ENCODE data around the gene ADARB2. TPM values are rescaled to one million over a fixed set of nuclear protein-coding genes. Genes with fewer than 3 reads are reported as not detected.
"Not testable (repeated sequence)": the region's sequence is repeated elsewhere in the genome, so short reads cannot be mapped to it uniquely, and the experiment has no call there.

The ADARB2 gene
- total RNA-seq, 1 donor from 2014 or later = not detected

DNA sequence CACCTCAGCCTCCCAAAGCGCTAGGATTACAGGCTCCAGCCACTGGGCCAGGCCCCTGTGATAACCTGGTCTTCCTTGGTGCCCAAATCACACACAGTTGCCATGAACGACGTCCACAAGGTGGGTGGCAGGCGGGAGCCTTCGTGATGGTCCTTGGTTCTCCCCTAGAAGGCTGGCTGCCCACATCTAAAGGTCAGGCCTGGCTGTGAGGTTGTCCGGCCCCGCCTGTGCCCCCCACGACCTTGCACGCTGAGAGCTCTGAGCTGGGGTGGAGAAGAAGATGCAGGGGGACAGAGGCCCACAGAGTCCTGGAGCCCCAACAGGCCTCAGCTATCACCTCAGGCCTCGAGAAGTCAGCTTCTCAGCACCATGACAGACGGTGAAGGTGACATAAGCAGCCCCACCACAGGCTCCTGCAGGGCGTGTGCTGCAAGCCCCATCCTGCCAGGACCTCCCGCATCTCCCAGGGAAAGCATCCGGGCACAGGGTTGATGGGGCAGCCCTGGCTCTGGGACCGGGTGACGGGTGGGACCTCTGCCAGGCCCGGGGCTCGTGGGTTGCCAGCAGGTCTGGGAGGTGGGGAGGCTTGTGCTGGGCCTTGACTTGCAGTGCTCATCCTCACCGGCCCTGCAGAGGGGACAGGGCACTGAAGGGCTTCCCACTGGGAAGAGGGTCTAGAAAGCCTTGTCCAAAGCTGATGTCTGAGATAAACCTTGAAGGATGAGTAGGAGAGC lies 463.8 kb downstream of the ADARB2 start:
- DNase-seq = no peak

DNA sequence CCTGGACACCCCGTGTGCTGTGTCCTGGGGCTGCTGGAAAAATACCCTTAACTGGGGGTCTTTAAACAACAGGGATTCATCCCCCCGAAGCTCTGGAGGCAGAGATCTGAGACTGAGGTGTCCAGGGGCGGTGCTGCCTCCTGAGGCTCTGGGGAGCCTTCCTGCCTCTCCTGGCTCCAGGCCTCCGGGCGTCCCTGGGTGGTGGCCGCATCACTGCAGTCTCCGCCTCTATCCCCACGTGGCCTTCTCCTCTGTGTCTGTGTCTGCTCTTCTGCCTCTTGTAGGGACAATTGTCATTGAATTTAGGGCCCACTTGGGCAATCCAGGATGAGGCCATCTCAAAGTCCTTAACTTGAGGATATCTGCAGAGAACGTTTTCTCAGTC lies 464.6 kb downstream of the ADARB2 start:
- no peak for DNase-seq

DNA sequence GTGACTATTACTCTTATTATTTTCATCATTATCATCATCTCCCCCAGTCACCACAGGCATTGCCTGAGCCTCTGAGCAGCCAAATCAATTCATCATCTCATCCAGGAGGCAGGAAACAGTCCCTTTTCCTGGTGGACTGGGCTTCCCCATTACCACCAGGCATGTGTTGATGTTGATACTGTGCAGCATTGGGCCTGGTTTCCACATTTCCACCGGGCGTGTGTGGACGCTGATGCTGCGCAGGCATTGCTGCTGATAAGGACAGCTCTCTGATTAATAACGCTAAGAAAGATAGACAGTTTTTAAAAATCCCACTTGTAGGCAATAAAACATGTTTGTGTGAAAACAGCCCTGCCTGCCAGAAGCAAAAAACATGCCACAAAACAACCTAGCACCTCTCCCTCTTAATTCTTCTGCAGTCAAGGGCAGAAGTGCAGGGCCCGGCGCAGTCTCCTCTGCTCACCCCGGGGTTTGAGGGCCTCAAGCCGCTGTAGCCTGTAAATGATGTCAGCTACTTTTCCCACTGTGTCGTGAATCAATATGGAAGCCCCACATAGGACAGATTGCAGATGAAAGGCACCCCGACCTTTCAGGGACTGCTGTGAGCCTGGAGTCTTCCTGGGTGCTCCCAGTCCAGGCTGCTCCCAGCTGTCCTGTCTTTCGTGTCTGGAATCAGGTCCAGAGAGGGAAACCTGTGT lies 465.1 kb downstream of the ADARB2 start:
- no peak for DNase-seq

DNA sequence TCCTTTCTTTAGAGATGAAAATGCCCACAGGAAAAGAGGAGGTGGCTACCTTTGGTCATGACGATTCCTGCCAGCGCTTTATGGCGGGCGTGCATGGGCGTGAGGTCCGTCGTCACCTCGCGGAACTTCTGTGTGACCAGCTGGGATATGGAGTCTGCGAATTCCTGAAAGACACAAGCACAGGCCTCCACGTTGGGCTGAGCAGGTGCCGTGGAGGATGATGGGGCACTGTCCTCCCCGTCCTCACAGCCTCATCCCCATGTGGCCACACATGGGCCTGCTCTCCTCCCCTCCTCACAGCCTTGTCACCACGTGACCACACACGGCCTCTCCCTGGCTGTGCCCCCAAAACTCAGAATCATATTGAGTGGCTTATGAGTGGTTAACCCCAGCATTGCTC lies 466.4 kb downstream of the ADARB2 start:
- DNase-seq = no peak

DNA sequence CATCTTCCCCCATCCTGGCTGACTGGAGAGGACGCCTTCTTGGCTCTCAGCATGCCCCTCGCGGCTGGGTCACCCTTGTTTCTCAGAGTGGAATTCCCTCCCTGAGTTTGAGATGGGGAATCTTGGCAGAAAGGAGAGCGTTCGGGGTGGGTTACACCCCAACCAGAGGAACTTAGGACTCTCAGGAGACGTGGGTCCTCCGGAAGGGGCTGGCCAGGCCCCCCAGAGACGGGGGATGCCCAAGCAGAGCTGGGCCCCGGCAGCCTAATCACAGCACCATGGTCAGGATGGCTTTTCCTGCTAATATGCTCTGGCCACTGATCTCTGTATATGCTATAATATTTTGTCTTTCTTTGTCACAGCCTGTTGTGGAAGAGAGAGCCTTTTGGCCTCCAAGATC lies 466.8 kb downstream of the ADARB2 start:
- DNase-seq = no peak

DNA sequence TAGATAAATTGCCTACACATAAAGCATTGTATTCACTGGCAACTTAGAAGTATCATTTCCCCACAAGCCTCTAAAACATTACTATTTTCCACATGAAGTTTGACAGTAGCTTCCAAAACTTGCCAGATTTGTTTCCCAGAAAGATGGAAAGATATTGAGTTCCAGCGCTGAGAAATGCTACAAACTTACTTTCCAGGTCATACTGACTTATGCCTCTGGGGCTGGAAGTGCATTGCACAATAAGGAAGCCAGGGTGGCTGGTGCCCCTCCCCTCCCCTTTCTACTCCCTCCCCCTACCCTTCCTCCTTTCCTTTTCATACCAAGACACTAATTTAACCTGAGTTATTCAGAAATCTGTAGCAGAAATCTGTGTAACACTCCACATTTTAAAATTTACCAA lies 468.5 kb downstream of the ADARB2 start:
- DNase-seq = no peak

DNA sequence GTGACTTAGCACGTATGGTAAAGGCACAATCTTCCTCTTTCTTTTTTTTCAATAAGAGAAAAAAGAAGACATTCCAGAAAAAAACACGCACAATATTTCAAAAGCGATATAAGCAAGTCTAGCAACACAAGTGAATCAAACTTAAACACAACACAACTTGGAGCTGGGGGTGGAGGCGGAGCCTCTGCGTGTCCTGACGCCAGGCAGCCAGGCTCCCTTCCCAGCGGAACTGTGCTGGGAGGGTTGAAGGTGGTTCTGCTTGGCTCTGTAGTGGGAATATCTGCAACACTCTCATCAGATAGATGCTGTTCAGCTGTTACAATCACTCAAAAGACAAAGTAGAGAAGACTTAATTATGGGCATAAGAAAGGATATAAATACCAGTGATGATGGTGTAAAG lies 469.8 kb downstream of the ADARB2 start:
- DNase-seq = no peak

DNA sequence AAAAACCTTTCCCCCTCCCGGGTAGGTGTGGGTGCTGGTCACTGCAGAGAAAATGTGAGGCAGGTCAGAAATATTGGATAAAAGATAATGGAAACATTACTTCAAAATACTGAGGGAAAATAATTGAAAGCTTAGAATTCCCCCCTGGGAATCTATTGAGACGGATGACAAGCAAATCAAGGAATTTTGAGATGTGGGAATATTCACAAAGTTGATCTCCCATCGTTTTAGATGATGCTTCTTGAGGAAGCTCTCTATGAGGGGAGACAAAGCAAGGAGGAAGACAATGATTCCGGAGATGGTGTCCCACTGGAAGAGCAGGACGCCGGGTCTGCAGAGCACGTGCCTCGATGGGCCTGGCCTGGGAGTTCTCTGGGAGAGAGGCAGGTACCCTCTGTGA lies 470.2 kb downstream of the ADARB2 start:
- DNase-seq = no peak

DNA sequence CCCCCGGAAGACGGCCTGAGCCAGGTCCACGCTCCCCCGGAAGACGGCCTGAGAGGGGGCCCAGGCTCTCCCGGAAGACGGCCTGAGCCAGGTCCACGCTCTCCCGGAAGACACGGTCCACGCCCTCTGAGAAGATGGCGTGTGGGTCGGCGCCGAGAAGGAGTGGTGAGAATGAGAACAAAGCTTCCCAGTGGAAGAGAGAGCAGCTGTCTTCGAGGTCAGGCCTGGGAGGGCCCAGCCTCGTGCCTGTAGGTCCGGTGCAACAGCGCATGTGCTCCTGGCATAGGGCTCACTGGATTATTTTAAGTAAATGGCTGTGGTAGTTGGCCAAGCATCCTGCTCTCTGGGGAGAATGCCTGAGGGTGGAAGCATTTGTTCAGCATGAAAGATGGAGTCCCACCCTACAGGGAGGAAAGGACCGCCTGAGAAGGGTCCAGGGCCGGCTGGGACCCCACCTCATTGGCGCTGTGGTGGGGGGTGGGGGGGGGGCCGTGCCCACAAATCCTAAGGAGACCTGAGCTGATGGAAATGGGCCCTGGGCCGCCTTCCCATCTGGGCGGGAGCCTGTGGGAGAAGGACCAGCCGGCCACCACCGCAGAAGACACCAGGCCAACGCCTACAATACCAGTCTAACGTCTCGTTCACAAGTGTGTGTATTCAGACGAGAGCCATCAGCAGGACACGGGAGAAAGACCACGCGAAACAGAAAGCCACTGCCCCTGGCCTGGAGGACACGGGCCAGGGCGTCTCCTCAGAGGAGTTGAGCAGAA lies 471.1 kb downstream of the ADARB2 start:
- DNase-seq = no peak

DNA sequence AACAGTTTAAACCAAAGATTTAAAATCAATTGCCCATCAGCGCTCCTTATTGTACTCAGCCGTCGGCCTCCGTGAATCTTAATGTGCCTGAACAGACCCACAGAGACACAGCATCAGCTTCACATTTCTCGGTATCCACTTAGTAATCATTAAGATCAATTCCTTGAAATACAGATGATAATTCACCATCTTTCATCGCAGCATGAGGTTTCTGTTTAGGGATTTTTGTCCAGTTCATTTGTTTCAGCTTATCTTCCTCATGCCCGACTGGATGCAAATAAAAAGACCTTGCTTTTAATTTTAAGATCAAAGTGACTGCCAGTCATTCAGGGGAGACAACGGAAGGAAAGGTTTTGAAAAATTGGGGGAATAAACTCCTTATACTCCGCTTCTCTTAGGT lies 473.3 kb downstream of the ADARB2 start:
- DNase-seq = no peak

DNA sequence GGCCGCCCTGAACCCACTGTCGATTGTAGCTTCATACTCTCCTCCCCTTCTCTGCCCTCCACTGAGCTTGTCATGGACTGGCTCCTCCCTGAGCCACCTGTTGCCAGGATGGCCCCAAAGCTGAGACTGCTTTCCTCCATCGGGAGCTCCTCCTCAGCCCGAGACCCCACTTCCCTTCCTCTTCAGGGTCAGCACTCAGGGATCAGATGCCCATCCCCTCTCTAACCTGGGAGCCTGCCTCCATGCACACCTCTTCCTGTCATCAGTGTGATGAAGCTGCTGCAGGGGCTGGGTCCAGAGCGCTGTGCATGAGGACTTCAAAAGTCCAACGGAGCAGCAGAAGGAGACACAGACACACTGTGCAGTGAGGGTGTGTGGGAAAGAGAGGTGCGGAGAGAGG lies 480.1 kb downstream of the ADARB2 start:
- DNase-seq = no peak

DNA sequence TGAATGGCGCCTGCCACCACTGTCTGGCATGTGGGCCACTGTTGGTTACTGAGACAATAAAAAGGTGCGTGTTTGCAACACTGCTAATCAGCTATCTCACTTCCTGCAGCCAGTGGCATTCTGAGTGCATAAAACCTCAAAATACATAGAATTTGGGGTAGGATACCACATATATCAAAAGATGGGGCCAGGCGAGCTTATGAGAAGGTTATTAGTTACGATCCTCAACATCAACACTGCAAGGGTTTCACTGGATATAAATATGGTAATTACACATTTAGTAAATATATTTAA lies 480.9 kb downstream of the ADARB2 start:
- no peak for DNase-seq

DNA sequence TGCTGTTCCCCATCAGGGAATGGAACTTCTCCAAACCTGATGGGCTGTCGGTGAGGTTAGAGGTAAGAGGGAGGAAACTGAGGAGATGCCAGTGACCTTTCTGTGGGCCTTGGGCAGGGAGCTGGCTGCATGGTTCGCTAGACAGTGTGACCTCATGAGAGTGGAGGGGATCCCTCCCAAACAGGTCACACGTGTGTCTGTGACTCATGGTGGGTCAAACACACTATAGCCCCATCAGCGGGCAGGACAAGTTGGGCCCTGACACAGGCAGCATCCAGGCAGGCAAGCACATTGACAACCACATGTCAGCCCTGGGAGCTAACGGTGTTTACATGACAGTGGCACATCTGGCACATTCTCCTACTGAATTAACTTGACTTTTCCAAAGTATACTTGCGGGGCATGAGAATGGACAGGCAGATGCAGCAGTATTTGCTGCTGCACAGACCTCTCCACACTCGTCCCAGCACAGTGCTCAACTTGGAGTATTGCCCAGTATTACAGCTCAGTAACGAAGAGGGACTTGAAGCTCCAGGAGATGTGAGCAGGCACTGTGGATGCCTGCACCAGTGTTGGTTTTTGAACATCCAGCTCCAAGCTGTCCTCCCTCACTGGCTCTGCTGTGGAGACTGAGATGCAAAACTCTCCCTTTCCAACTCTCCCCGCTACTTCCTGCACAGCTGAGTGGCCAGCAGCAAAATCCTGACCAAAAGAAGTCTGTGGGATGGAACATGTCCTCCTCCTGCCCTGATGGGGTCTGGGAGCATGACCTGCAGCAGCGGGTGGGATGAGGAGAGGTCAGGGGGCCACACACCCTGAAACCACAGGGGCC lies 481.5 kb downstream of the ADARB2 start:
- DNase-seq = no peak

DNA sequence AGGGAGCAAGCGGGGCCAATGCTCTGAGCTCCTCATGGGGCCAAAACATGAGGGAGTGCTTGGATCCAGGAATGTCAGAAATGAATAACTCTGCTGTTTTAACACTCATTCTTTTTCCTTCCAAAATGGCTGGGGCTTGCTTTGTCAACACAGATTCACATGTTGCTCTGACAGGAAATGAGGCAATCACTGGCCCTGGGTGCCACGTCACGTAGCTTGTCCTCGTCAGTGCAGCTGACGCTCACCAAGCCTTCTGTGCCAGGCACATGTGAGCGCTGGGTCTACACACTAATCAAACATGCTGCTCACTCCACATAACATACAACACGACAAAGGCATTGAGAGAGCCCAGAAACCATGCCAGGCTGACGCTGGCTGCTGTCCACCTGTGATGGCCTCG lies 482.2 kb downstream of the ADARB2 start:
- no peak for DNase-seq

DNA sequence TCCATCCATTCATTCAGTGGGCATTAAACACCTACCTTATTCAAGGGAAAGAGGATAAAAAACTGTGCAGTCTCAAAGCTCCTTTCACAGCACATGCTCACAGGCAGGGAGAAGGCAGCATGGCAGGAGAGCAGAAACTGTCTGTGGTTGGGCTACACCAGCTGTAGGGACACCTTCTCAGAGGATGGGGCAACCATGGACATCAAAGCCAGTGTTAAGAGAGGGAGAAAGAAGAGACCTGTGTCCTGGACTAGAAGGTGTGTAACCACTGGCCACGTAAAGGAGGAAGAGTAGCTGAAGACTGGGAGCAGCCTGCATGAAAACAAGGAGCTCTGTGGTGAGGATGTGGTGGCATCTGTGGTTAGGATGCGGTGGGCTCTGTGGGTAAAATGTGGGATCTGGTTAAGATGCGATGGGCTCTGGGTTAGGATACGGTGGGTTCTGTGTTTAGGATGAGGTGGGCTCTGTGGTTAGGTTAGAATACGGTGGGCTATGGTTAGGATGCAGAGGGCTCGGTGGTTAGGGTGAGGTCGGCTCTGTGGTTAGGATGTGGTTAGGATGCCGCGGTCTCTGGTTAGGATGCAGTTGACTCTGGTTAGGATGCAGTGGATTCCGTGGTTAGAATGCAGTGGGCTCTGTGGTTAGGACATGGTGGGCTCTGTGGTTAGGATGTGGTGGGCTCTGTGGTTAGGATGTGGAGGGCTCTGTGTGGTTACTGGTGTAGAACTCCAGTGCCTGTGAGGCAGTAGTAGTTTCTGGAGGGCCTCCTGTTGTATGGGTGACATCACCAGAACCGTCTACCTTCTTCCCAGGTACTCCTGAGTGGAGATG lies 483.6 kb downstream of the ADARB2 start:
- DNase-seq = no peak

DNA sequence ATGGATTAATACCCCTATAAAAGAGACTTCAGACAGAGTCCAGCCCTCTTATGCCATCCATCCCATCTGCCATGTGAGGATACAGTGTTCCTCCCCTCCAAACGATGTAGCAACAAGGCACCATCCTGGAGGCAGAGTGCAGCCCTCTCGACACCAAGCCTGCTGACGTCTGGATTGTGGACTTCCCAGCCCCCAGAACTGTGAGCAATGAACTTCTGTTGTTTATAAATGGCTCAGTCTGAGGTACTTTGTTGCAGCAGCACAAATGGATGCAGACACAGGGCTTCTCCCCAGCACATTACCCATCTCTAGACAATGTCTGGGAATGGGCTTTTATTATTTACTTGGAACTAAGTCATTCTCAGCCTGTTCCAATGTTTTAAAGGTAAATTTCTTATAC lies 485.6 kb downstream of the ADARB2 start:
- no peak for DNase-seq

DNA sequence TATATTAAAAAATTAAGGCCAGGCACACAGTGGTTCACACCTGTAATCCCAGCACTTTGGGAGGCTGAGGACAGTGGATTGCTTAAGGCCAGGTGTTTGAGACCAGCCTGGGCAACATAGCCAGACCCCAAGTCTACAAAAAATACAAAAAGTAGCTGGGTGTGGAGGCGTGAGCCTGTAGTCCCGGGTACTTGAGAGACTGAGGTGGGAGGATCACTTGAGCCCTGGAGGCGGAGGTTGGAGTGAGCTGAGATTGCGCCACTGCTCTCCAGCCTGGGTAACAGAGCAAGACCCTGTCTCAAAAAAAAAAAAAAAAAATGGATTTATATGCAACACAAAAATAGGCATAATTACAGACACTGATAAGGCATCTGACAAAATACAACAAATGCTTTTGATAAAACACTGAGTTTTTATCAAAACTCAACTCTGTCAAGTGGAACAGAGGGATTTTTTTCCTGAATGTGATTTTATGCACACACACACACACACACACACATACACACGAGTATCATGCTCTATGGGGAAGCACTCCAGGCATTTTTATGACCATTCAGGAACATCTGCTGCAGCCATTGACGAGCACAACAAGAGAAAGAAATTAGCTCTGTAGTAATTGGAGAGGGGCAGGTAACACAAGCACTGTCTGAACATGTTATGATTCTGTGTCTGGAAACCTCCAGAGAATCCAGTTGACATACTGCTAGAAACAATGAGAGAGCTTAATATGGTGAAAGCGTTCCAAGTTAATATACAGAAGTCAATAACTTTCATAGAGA lies 488.0 kb downstream of the ADARB2 start:
- no peak for DNase-seq

DNA sequence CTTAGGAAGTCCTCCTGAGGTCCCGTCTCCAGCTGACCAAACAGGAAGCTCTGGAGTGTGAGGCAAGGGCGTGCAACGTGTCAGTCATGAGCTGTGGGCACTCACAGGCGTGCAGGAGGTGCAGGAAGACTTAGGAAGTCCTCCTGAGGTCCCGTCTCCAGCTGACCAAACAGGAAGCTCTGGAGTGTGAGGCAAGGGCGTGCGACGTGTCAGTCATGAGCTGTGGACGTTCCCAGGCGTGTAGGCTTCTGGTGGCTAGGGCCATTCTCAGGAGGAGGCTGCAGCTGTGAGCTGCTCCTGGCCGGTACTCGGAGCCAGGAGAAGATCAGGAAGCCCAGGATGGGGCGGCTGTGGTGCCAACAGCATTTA lies 489.1 kb downstream of the ADARB2 start:
- not testable (repeated sequence) for DNase-seq

DNA sequence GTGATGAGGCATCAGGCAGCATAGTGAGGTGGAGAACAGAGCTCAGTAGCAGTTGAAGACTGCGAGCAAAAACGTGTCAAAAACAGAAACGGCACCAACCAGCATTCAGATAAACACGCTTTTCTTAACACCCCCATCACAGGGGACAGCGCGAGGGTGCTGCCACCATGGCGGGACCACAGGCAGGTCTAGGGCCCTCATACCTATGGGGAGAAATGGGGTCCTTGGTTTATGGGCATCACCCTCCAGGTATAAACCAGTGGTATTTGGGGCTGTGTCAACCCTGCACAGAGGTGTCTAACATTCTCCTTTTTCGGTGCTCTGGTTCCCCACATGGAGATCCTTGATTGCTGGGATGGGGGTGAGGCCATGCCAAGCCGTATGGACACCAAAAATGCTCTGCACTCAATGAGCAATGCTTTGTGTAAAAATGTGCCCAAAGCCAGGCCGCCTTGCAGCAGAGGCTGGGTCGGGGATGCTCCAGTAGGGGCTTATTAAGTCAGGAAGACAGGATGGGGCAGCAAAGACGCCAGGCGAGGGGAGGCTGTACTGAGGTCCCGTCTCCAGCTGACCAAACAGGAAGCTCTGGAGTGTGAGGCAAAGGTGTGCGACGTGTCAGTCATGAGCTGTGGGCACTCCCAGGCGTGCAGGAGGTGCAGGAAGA lies 489.6 kb downstream of the ADARB2 start:
- DNase-seq = no peak

DNA sequence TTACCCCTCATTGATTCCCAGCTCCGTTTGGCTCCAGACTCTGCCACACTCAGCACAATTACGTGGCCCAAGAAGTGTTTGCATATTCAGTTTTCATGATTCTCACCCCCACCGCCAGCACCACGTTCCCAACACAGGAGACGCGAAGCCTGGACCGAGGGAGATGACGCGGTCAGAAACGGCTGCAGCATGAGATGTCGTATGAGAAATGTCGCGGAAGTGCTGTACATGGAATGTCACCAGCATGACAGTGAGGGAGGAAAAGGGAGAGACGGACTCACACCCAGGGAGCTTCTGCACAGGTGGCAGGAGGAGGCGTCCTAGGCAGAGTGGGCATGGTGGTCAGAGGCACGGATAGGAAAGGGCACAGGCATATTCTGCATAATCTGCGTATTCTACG lies 492.8 kb downstream of the ADARB2 start:
- DNase-seq = no peak

Data from dermis blood vessel endothelial cell (primary cell).